Endothelial cell (in vitro differentiated cells): ENCODE results near the gene YJEFN3. TPM values are rescaled to one million over a fixed set of nuclear protein-coding genes. Genes with fewer than 3 reads are reported as not detected.

ENCODE experiments used
- DNase-seq: peaks from one replicate; pipeline ENCODE4 v3.0.0; 2021; ENCODE audit warnings: low spot score
- H3K27ac Mint-ChIP-seq: one replicate; pipeline ENCODE4 v1.8.0; 2021; ENCODE audit warnings: mixed read lengths, inconsistent platforms; ENCODE audit not compliant: unreplicated experiment
- H3K27me3 Mint-ChIP-seq: one replicate; pipeline ENCODE4 v1.8.0; 2021; ENCODE audit warnings: mild to moderate bottlenecking, moderate library complexity, mixed read lengths, inconsistent platforms; ENCODE audit not compliant: unreplicated experiment
- H3K36me3 Mint-ChIP-seq: one replicate; pipeline ENCODE4 v1.8.0; 2021; ENCODE audit warnings: mild to moderate bottlenecking, low read depth, mixed read lengths, inconsistent platforms; ENCODE audit not compliant: unreplicated experiment
- H3K4me1 Mint-ChIP-seq: one replicate; pipeline ENCODE4 v1.8.0; 2021; ENCODE audit warnings: mild to moderate bottlenecking, mixed read lengths, inconsistent platforms; ENCODE audit not compliant: unreplicated experiment
- H3K4me3 Mint-ChIP-seq: one replicate; pipeline ENCODE4 v1.8.0; 2021; ENCODE audit warnings: mild to moderate bottlenecking, mixed read lengths, inconsistent platforms; ENCODE audit not compliant: unreplicated experiment
- H3K9me3 Mint-ChIP-seq: one replicate; pipeline ENCODE4 v1.8.0; 2021; ENCODE audit warnings: mixed read lengths, inconsistent platforms; ENCODE audit not compliant: unreplicated experiment
- total RNA-seq: library from RNA; stranded (reverse); fragmentation: NEBNext Ultra II Directional; extraction: Animal tissue kit (Norgen Biotek cat#: 25700); gene quantifications from one replicate; pipeline ENCODE4 v1.2.1, GENCODE V29; 2021; ENCODE audit not compliant: unreplicated experiment
- TF ChIP-seq, protein P1 (sequence below): fragments of 200-600 bp; sonication (generic); IDR thresholded peaks from one replicate; pipeline ENCODE4 v1.5.0; 2021; ENCODE audit warnings: antibody characterized with exemption; ENCODE audit not compliant: unreplicated experiment

The YJEFN3 gene
- total RNA-seq, 1 donor from 2014 or later: 5.2 TPM

DNA sequence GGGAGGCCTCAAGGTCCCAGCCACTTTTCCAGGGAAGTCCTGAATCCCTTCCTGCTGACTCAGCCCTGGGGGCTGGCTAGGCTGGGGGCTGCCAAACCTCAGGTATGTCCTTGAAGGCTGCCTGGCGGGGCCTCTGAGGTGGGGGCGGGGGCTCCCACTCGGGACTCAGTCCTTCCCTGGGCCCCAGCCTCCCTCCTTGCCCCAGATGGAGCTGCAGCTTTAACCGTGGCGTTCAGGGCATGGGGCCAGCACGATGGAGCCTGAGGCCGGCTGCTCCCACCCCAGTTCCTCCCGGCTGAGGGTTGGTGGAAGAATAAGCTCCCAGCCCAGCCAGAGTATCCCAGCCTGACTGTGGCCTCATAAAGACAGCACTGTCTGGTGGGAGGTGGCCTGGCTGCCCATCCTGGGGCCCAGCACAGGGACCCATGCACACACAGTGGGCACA is 21.8 kb downstream of the YJEFN3 start:
- Mint-ChIP-seq H3K36me3 (peaks cover 4% of the 10 kb centered on the region), H3K9me3 (no peaks in the 10 kb centered on the region), H3K4me3 (no peak overlapping the region), H3K27me3 (peaks cover 12% of the 10 kb centered on the region), H3K27ac (no peak overlapping the region), H3K4me1 (no peaks in the 10 kb centered on the region)
- TF ChIP-seq, protein P1, sequence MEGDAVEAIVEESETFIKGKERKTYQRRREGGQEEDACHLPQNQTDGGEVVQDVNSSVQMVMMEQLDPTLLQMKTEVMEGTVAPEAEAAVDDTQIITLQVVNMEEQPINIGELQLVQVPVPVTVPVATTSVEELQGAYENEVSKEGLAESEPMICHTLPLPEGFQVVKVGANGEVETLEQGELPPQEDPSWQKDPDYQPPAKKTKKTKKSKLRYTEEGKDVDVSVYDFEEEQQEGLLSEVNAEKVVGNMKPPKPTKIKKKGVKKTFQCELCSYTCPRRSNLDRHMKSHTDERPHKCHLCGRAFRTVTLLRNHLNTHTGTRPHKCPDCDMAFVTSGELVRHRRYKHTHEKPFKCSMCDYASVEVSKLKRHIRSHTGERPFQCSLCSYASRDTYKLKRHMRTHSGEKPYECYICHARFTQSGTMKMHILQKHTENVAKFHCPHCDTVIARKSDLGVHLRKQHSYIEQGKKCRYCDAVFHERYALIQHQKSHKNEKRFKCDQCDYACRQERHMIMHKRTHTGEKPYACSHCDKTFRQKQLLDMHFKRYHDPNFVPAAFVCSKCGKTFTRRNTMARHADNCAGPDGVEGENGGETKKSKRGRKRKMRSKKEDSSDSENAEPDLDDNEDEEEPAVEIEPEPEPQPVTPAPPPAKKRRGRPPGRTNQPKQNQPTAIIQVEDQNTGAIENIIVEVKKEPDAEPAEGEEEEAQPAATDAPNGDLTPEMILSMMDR: no peak
- no peak for DNase-seq

DNA sequence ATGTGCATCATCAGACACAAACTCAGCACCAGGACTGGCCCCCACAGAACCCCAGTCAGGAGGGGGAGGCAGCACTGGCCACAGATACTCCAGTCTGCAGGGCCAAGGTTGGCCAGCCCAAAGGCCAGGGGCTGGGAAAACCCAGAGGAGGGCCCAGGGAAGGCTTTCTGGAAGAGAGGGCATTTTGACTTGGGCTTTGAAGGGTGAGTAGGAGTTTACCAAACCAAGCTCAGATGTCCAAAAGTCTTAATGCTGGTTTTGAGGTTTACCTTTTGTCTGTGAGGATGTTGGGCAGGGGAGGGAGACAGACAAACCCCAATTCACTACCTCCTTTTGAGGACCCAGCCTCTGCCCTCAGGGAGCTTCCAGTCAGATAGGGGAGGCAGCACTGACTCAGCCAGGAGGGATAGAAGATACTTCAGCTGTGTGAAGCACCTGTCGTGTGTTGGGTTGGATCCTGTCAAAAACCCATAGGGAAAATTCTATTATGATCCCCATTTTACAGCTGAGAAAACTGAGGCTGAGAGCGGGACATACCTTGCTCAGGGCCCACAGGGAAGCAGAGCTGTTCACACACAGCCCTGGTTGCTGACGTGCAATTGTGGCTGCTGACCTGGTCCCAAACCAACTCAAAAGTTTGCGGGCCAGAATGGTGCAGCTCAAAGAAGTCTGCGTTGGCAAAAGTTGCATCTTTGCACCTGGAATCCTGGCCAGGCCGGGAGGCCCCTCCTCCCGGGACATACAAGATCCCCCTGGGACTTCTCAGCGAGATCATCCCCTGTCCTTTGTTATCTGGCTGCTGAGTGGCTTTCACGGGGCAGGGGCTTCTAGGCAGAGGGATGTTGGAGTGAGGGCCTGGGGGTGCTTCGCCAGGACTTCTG is 22.5 kb downstream of the YJEFN3 start:
- peaks cover 4% of the 10 kb centered on the region for H3K36me3 Mint-ChIP-seq
- no peak overlapping the region for H3K27ac Mint-ChIP-seq
- H3K27me3 Mint-ChIP-seq: peaks cover 9% of the 10 kb centered on the region
- no peaks in the 10 kb centered on the region for H3K9me3 Mint-ChIP-seq
- TF ChIP-seq, protein P1: no peak
- no peak for DNase-seq
- H3K4me3 Mint-ChIP-seq: no peak overlapping the region
- H3K4me1 Mint-ChIP-seq: no peaks in the 10 kb centered on the region

DNA sequence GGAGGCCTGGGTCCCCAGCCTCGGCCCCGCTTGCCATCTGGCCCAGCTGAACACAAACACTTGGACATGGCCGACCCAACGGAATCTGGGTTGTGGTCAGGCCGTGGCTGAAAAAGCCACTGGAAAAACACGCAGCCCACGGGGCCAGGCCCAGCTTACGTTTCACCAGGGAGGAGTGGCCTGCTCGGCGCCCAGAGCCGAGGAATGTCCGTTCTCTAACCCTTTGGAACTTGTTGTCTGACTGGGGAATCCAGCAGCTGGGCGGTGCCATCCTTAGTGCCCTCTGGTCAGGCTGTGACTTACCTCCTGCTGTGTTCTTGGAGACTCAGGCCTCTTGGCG is 23.1 kb downstream of the YJEFN3 start:
- no peak for DNase-seq

DNA sequence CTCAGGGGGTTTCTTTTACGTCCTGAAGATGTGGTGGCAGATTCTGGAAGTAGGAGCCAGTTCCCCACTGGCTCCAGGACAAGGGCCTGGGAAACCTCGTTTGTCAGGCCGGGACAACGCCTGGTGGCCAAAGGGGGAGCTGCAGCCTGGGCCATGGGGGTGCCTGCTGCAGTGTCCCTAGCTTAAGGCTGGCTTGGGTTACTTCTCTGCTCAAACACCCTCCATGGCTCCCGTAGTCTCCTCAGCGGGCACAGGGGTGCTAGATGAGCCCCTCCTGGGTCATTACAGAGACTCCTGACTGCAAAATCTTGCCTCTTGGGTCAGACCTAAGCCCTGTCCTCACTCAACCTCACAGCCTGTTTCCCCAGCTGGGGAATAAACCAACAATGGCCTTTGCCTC is 24.1 kb downstream of the YJEFN3 start:
- Mint-ChIP-seq H3K4me1 (no peaks in the 10 kb centered on the region), H3K36me3 (peaks cover 4% of the 10 kb centered on the region), H3K4me3 (no peak overlapping the region), H3K27ac (no peak overlapping the region), H3K9me3 (no peaks in the 10 kb centered on the region), H3K27me3 (peaks cover 6% of the 10 kb centered on the region)
- TF ChIP-seq, protein P1: peak; percentile 76
- DNase-seq: peak; percentile 77

More for the DNA sequence above, 23.1 kb downstream of the YJEFN3 start:
- H3K27me3 Mint-ChIP-seq: peaks cover 6% of the 10 kb centered on the region
- TF ChIP-seq, protein P1: no peak
- no peaks in the 10 kb centered on the region for H3K4me1 Mint-ChIP-seq
- no peak overlapping the region for H3K4me3 Mint-ChIP-seq
- no peak overlapping the region for H3K27ac Mint-ChIP-seq
- no peaks in the 10 kb centered on the region for H3K9me3 Mint-ChIP-seq
- H3K36me3 Mint-ChIP-seq: peaks cover 4% of the 10 kb centered on the region

DNA sequence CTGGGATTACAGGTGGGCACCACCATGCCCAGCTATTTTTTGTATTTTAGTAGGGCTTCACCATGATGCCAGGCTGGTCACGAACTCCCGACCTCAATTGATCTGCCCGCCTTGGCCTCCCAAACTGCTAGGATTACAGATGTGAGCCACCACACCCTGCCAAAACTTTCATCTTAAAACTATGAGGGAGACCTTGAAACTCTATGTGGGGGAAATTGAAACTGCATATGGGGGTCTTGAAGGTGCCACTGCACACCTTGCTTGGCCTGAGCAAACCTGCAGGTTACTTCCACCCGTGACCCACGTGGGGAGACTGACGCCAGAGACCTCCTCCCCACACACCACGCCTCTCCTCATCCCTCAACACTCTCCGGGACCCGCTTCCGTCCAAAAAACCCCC is 25.0 kb downstream of the YJEFN3 start:
- Mint-ChIP-seq H3K4me3 (no peak overlapping the region), H3K27me3 (peaks cover 12% of the 10 kb centered on the region), H3K9me3 (no peaks in the 10 kb centered on the region), H3K27ac (no peak overlapping the region), H3K36me3 (peaks cover 4% of the 10 kb centered on the region), H3K4me1 (no peaks in the 10 kb centered on the region)
- TF ChIP-seq, protein P1: no peak
- no peak for DNase-seq
